MM.1S (cell line): ENCODE data around the gene IFT20.

Experiments used
- DNase-seq: peaks from one replicate; pipeline ENCODE4 v3.0.0-alpha.2; 2015
- H2AFZ ChIP-seq: fragments of 300-600 bp; sonication (generic); 2 replicates; pipeline ENCODE4 v1.6.0; 2016; ENCODE audit warnings: antibody characterized with exemption, low read length
- H3F3A ChIP-seq: fragments of 300-600 bp; sonication (generic); 2 replicates; pipeline ENCODE4 v1.6.1; 2016; ENCODE audit warnings: mild to moderate bottlenecking, antibody characterized with exemption, low read length, moderate library complexity, mixed read lengths; ENCODE audit not compliant: insufficient read depth
- H3K27ac ChIP-seq: fragments of 300-600 bp; sonication (generic); 2 replicates; pipeline ENCODE4 v1.5.1; 2016; ENCODE audit warnings: mild to moderate bottlenecking, low read length
- H3K27me3 ChIP-seq: fragments of 300-600 bp; sonication (generic); replicated peaks from 2 replicates; pipeline ENCODE4 v1.6.0; 2016; ENCODE audit warnings: low read length; ENCODE audit not compliant: insufficient read depth
- H3K36me3 ChIP-seq: fragments of 300-600 bp; sonication (generic); replicated peaks from 2 replicates; pipeline ENCODE4 v1.6.1; 2016; ENCODE audit warnings: mild to moderate bottlenecking, low read length, mixed read lengths; ENCODE audit not compliant: insufficient read depth
- H3K4me1 ChIP-seq: fragments of 300-600 bp; sonication (generic); 2 replicates; pipeline ENCODE4 v1.6.1; 2016; ENCODE audit warnings: low read length, mixed read lengths
- H3K4me2 ChIP-seq: fragments of 300-600 bp; sonication (generic); 2 replicates; pipeline ENCODE4 v1.6.0; 2016; ENCODE audit warnings: low read depth, low read length
- H3K4me3 ChIP-seq: fragments of 300-600 bp; sonication (generic); 2 replicates; pipeline ENCODE4 v1.5.1; 2016; ENCODE audit warnings: low read length, mixed read lengths
- H3K79me2 ChIP-seq: fragments of 300-600 bp; sonication (generic); 2 replicates; pipeline ENCODE4 v1.6.1; 2016; ENCODE audit warnings: mixed run types, low read length, mixed read lengths
- H3K9ac ChIP-seq: fragments of 300-600 bp; sonication (generic); 2 replicates; pipeline ENCODE4 v1.6.1; 2016; ENCODE audit warnings: low read length, mixed read lengths
- H3K9me2 ChIP-seq: fragments of 300-600 bp; sonication (generic); replicated peaks from 2 replicates; pipeline ENCODE4 v1.6.1; 2016; ENCODE audit warnings: mild to moderate bottlenecking, low read length, mixed read lengths; ENCODE audit not compliant: insufficient read depth
- H3K9me3 ChIP-seq: fragments of 300-600 bp; sonication (generic); replicated peaks from 2 replicates; pipeline ENCODE4 v1.6.1; 2016; ENCODE audit warnings: mild to moderate bottlenecking, low read length, mixed read lengths; ENCODE audit not compliant: insufficient read depth
- H4K20me1 ChIP-seq: fragments of 300-600 bp; sonication (generic); 2 replicates; pipeline ENCODE4 v1.6.1; 2016; ENCODE audit warnings: mild to moderate bottlenecking, low read length, moderate library complexity, mixed read lengths; ENCODE audit not compliant: insufficient read depth
- CTCF ChIP-seq: fragments of 300-600 bp; sonication (generic); IDR thresholded peaks from 2 replicates; pipeline ENCODE4 v1.5.1; 2016; ENCODE audit warnings: antibody characterized with exemption, low read length, mixed read lengths
- EZH2 ChIP-seq: fragments of 300-600 bp; sonication (generic); optimal IDR thresholded peaks from 2 replicates; pipeline ENCODE3; 2017; ENCODE audit warnings: low read depth, mild to moderate bottlenecking, antibody characterized with exemption, low read length, mixed read lengths
- EZH2phosphoT487 ChIP-seq: fragments of 300-600 bp; sonication (generic); IDR thresholded peaks from 2 replicates; pipeline ENCODE4 v1.6.1; 2018; ENCODE audit warnings: antibody characterized with exemption, low read length

The IFT20 gene

DNA sequence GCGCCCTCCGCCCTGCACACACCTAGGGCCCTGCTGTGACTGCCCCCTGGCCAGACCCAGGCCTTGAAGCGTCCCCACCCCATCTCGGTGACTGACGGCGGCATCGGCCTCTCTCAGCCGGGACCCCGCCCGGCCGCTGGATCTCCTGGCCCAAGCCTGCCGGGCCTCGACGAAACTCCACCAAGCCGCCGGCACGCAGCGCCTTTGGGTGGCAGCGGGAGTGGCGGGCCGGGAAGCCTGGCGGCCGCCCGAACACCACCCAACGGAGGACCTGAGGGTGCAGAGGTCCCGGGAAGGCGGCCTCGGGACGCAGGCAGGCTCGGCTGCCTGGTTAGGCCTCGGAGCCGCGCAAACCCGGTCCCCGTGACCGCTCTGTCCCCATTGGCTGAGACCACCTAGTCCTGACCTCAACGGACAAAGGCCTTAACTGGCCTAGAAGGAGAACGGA is 28.3 kb downstream of the IFT20 start:
- Histone ChIP-seq H3K79me2 (no peaks in the 10 kb centered on the region), H3K27me3 (no peaks in the 10 kb centered on the region), H3K4me1 (no peaks in the 10 kb centered on the region), H3K4me2 (no peak overlapping the region), H3K9ac (no peak overlapping the region), H4K20me1 (no peaks in the 10 kb centered on the region), H3F3A (no peaks in the 10 kb centered on the region), H3K9me2 (no peaks in the 10 kb centered on the region), H3K36me3 (no peaks in the 10 kb centered on the region), H2AFZ (no peak overlapping the region), H3K9me3 (no peaks in the 10 kb centered on the region), H3K27ac (no peak overlapping the region), H3K4me3 (no peak overlapping the region)
- no peak for DNase-seq
- no peak for TF ChIP-seq EZH2
- TF ChIP-seq CTCF: no peak
- no peak for TF ChIP-seq EZH2phosphoT487

DNA sequence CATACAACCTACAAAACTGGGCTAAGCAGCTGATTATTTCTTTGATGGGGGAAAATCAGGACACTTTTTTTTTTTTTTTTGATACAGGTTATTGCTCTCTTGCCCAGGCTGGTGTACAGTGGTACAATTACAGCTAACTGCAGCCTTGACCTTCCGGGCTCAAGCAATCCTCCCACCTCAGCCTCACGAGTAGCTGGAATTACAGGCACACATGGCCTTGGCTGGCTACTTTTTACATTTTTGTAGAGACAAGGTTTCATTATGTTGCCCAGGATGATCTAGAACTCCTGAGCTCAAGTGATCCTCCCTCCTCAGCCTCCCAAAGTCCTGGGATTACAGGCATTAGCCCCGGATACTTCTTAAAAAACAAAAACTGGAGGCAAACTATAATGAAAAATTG is 36.8 kb downstream of the IFT20 start:
- no peaks in the 10 kb centered on the region for H4K20me1 ChIP-seq

GRCh38 chr17:28295677-28296578 is 39.3 kb downstream of the IFT20 start:
- H3K27me3 ChIP-seq: no peaks in the 10 kb centered on the region
- H3K9me2 ChIP-seq: no peaks in the 10 kb centered on the region
- DNase-seq: peak; percentile 43
- H3K9me3 ChIP-seq: no peaks in the 10 kb centered on the region
- peak overlapping the region; percentile 42 for H3K4me2 ChIP-seq
- H2AFZ ChIP-seq: no peak overlapping the region
- no peaks in the 10 kb centered on the region for H3K79me2 ChIP-seq
- H4K20me1 ChIP-seq: no peaks in the 10 kb centered on the region
- H3K4me3 ChIP-seq: no peak overlapping the region
- peak overlapping the region; percentile 4; the same call in 1 of the 2 replicates for H3K27ac ChIP-seq
- peaks cover 26% of the 10 kb centered on the region for H3F3A ChIP-seq
- peaks cover 21% of the 10 kb centered on the region for H3K4me1 ChIP-seq
- H3K36me3 ChIP-seq: no peaks in the 10 kb centered on the region; the same call in 1 of the 2 replicates
- no peak overlapping the region for H3K9ac ChIP-seq
- no peak for TF ChIP-seq CTCF
- TF ChIP-seq EZH2phosphoT487: no peak
- no peak for TF ChIP-seq EZH2

More for the DNA sequence above, 36.8 kb downstream of the IFT20 start:
- Histone ChIP-seq H3K4me2 (no peak overlapping the region), H3K36me3 (no peaks in the 10 kb centered on the region; the same call in 1 of the 2 replicates), H3K79me2 (no peaks in the 10 kb centered on the region), H3K27ac (no peak overlapping the region), H3F3A (peaks cover 30% of the 10 kb centered on the region), H3K9me2 (no peaks in the 10 kb centered on the region), H3K27me3 (no peaks in the 10 kb centered on the region), H3K4me3 (no peak overlapping the region), H2AFZ (no peak overlapping the region), H3K4me1 (peaks cover 21% of the 10 kb centered on the region), H3K9me3 (no peaks in the 10 kb centered on the region), H3K9ac (no peak overlapping the region)
- no peak for DNase-seq
- TF ChIP-seq CTCF (no peak), EZH2 (no peak), EZH2phosphoT487 (no peak)
